Forelimb muscle (tissue), 1 donor: ENCODE measurements around the gene ACTN3. TPM values are rescaled to one million over a fixed set of nuclear protein-coding genes. Genes with fewer than 3 reads are reported as not detected.
"Not testable (repeated sequence)": the region's sequence is repeated elsewhere in the genome, so short reads cannot be mapped to it uniquely, and the experiment has no call there.

Experiments used
- DNase-seq: peaks from one replicate; pipeline ENCODE4 v3.0.0-alpha.2; 2013; ENCODE audit warnings: low read depth
- polyA plus RNA-seq: library from polyadenylated mRNA; unstranded; fragments of 120-200 nt; gene quantifications from one replicate; pipeline ENCODE4 v1.2.1, GENCODE V29; 2013; ENCODE audit not compliant: insufficient read length

Gene ACTN3
- polyA plus RNA-seq, 1 donor: 24.1 TPM

DNA sequence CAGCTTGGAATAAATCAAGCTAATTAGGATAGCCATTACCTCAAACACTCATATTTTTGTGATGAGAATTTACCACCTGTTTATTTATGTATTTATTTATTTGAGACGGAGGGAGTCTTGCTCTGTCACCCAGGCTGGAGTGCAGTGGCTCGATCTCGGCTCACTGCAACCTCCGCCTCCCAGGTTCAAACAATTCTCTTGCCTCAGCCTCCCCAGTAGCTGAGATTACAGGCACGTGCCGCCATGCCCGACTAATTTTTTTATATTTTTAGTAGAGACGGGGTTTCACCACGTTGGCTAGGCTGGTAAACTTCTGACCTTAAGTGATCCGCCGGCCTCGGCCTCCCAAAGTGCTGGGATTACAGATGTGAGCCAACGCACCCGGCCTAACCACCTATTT lies 1.8 kb upstream of the ACTN3 start:
- DNase-seq: not testable (repeated sequence)

DNA sequence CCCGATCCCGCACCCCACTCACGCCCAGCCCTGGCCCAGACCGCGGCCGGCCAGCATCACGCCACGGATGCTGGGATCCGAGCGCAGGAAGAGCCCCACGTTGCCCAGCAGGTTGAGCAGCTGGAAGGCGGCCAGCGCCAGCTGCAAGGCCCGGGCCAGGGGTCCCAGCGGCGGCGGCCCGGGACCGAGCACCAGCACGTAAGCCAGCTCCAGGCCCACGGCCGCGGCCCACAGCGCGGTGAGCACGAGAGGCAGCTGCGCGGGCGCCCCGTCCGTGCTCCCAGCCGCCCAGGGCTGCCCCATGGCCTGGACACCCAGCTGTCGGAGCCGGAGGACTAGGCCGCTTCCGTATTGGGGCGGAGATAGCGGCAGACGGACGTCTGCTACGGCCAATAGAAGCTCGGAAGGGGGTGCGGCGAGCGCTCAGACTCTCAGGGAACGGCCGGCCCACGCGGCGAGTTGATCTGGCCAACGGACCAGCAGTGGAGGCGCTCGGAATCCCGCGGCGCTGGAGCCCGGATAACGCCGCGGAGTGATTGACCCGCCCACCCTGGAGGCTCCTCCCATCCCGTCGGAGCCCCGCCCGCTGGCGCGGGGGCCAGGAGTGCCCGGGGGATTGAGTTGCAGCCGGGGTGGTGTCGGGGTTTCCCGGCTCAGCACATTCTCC lies 869 bp upstream of the ACTN3 start, which contains the start of gene ZDHHC24:
ZDHHC24 (minus strand) TSS at position 348 of the 667 bp plus-strand sequence; CDS start at position 303, 45 bp downstream.
- DNase-seq: peak; percentile 78

DNA sequence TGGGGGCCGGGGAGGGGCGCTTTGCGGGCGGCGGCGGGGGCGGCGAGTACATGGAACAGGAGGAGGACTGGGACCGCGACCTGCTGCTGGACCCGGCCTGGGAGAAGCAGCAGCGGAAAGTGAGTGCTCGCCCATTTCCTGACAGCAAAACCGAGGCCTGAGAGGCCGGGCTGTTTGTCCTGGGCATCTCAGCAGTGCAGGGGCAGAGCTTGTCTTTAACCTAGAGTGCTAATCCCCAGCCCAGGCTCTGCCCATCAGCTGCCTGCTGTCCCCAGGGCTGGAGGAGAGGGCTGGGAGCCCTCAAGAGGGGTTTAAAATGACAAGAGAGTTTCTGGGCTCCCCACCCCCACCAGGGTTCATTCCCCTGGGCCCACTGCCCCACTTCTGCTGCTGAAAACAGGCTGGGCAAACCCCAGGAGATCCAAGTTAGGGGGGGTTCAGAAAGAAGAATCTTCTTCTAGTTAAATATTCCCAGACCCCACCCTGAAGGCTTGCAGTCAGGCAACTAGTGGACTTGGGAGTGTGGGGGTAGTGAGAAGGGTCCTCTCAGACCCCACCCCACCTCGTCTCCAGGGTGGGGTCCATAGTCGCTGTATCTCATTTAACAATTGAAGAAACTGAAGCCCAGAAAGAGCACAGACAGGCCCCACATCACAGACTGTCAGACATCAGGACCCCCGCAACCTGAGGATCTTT lies 411 bp downstream of the ACTN3 start:
- no peak for DNase-seq

DNA sequence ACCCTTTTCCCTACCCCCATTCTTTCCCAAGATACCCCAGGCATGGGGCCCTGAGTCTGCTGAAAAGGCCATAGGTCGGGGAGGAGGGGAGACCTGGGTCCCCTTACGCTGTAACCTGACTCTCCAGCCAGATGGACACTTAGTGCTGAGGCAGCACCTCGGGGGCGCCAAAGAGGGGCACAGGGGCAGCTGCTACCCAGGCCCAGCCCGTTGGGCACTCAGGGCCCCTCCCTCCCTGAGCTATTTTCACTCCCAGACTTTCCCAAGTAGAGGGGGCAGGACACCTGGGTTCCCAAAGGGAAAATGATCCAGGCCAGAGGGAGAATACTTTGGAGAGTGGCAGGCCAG lies 933 bp downstream of the ACTN3 start:
- DNase-seq: no peak

DNA sequence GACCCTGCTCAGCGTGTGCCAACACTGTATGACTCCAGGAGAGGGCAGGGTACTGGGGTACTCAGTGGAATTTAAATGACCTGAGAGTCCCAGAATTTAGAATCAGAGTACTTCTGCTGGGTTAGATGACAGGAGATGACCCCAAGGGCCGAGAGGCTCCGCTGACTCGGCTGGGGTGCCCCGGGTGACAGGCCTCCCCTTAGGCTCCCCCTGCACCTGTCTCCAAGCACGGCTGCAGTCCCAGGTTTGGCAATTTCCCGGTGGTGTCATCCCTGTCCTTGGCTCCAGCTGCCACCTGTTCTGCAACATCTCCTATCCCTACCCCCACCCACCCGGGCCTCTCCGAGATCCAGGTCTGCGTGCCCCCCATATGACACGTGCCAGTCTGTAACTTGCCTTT lies 1.3 kb downstream of the ACTN3 start:
- DNase-seq: no peak

DNA sequence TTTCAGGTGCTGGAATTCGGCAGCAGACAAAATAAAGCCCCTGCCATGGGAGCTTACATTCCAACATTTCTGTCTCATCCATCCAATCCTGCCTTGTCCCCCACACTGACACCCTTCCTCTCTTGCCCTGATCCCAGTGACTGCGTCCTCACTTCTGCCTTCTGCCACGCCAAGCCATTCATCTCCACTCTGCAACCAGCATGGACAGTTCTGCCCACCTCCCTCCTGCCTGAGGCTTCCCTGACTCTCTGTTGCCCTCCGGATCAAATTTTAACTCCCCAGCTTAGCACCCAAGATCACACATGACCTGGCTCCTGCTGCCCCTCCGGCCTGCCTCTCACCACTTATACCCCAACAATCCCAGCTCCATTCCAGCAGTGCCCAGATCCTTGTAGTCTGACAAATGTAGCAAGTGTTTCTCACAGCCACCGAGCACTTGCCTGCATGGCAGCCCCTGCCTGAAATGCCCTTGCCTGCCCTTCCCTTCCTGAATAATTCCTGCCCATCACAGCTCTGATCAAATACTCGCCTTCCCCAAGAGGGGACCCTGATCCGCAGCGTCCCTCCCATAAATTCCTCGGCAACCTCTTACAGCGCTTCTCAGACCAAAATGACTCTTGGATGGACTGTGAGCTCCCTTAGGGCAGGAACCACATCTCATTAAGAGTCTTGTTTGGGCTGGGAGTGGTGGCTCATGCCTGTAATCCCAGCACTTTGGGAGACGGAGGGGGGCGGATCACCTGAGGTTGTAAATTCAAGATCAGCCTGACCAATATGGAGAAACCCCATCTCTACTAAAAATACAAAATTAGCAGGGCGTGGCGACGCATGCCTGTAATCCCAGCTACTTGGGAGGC lies 2.3 kb downstream of the ACTN3 start:
- no peak for DNase-seq

DNA sequence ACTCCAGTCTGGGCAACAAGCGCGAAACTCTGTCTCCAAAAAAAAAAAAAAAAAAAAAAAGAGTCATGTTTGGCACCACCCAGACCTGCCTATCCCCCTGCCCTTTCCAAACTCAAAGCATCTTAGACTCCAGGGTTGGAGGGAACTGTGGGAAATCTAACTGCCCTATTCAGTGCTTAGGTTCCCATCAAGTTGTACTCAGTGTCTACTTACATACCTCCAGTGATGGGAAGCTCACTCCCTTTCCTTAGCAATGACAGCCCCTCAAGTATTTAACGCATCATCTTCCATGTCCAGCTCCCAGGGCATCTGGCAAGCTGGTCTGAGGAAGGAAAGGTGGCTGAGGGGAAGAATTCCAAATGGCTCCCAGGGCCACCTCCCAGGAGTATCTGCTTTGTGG lies 3.0 kb downstream of the ACTN3 start:
- DNase-seq: no peak

DNA sequence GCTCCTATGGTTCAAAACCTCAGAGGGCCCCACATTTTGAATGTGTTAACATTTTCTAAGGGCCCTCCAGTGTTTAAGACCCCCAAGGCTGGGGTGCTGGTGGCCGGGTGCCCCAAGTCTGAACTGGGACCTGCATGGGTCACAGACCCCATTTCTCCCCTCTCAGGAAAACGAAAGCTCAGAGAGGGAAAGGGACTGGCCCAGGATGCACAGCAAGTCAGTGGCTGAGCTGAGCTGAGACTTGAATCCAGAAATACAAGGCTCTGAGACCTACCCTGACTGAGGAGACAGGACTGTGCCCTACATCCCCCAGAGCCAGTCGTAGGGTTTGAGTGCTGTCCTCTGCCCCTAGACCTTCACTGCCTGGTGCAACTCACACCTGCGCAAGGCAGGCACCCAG lies 4.2 kb downstream of the ACTN3 start:
- DNase-seq: no peak

DNA sequence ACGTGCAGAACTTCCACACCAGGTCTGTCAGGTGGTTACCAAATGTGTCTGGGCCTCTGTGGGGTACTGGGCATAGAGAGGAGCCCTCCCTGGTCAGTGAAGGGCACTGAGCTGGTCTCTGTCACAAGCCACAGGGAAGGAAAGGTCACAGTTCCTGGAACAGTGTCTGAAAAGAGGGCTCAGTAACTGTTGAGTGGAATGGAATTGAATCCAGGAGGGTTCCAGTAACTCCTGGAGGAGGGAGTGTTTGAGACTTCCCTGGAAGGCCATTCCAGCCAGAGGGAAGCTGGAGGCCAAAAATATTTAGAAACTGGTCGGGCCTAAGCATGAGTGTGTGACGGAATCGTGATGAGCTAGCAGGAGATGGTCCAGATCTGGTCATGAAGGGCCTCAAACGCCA lies 7.9 kb downstream of the ACTN3 start:
- DNase-seq: no peak

DNA sequence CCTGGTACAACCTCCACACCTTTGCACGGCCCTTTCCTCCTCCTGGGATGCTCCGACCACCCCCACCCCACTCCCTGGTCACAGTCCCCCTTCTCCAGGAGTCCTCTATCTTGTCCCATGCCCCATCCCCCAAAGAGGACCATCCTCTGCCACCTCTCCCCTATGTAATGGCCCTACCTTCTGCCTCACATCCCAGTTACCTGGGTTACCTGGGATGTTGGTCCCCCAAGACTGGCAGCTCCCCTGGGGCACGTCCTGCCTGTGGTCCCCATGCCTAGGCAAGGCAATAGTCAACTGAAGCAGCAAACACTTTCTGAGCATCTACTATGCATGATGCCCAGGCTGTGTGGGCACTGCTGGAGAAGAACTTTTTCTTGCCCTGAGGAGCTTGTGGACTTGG lies 8.7 kb downstream of the ACTN3 start:
- no peak for DNase-seq

DNA sequence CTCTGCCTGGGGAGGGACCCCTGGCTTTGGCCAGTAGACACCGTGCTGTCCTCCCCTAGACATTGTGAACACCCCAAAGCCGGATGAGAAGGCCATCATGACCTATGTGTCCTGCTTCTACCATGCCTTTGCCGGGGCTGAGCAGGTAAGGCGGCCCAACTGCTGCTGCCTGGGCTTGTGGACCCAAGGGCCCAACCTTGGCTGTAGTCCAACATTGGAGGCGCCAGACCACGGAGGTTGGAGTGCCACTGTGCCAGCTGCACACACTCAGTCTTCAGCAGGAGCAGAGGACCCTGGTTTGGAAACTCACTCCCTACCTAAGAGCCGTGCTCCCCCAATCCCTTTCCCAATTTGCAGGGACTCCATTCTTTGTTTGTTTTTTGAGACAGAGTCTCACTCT lies 9.4 kb downstream of the ACTN3 start:
- no peak for DNase-seq

DNA sequence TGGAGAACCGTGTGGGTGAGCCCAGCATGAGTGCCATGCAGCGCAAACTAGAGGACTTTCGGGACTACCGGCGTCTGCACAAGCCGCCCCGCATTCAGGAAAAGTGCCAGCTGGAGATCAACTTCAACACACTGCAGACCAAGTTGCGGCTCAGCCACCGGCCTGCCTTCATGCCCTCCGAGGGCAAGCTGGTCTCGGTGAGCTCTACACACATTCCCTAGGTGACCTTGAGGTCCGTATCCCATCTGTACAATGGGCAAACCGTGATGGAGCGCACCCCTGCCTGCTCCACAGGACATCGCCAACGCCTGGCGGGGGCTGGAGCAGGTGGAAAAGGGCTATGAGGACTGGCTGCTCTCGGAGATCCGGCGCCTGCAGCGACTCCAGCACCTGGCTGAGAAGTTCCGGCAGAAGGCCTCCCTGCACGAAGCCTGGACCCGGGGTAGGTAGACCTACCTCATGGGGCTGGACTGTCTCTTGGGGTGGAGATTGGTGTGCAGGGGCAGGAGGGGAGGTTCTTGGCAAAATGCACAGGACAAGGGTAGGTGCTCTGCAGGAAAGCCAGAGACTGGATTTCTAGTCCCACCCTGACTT lies 11.1 kb downstream of the ACTN3 start:
- no peak for DNase-seq

DNA sequence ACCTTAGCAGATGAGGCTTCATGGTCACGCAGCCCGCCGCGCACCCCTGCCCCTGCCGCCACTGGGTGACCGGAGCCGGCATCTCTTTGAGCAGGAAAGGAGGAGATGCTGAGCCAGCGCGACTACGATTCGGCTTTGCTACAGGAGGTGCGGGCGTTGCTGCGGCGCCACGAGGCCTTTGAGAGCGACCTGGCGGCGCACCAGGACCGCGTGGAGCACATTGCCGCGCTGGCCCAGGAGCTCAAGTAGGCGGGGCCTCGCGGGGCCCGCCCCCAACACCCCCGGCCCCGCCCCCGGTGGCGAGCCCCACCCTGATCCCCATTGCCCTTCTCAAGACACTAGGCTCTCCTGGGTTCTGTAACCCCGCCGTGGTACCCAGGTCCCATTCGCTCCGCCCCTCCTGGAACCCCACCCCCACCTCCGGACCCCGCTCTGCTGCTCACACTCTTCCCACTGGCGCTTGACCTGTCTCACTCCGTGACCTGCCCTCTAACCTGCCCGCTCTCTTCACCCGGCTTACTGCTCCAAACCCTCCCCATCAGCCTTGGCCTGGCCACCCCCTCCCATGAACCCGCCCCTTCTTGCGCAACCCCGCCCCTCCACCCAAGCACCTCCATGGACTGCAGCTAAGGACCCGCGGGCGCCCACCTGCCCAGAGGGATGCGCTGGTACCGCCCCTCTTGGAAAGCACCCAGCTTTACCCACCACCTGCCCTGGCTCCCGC lies 12.6 kb downstream of the ACTN3 start:
- DNase-seq: no peak

DNA sequence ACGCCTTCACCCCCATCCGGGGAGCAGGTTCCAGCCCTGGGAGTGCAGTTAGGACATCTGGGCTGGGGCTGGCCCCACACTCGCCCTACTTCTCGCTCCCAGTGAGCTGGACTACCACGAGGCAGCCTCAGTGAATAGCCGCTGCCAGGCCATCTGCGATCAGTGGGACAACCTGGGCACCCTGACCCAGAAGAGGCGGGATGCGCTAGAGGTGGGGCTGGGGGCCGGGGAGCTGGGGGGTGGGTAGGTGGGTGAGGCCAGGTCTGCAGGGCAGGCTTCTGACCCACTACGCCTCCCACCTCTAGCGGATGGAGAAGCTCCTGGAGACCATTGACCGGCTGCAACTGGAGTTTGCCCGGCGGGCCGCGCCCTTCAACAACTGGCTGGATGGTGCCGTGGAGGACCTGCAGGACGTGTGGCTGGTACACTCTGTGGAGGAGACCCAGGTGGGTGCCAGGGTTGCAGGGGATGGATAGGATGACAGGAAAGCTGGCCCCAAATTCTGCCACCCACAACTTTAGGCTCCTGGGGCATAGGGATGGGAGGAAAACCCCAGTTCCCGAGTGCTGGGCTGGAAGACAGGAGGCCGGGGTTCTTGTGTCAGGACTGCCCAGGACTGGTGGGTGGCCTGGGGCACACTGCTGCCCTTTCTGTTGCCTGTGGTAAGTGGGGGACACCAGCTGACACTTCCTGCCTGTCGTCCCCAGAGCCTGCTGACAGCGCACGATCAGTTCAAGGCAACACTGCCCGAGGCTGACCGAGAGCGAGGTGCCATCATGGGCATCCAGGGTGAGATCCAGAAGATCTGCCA lies 13.4 kb downstream of the ACTN3 start:
- DNase-seq: no peak

DNA sequence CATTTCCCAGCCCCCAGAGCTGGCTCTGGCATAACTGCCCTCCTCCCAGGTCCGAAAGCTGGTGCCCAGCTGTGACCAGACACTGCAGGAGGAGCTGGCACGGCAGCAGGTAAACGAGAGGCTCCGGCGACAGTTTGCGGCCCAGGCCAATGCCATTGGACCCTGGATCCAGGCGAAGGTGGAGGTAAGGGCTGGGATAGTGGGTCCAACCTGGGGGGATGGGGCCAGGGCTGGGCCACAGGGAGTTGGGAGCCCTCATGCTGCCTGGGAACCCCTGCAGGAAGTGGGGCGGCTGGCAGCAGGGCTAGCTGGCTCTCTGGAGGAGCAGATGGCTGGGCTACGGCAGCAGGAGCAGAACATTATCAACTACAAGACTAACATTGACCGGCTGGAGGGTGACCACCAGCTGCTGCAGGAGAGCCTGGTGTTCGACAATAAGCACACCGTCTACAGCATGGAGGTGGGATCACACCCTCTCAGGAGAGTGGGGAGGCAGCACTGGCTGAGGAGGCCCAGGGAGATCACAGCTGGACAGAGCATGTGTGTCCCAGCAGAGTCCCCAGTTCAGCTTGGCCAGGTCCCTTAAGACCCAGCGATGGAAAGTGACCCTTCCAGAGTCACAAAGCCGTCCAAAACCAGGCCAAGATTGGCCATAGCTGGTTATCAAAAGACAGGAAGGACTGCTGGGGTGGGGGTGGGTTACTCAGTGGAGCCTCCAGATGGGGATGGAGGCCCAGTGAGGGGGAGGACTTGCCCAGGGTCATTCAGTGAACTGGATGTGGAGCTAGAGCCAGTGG lies 14.7 kb downstream of the ACTN3 start:
- DNase-seq: no peak

DNA sequence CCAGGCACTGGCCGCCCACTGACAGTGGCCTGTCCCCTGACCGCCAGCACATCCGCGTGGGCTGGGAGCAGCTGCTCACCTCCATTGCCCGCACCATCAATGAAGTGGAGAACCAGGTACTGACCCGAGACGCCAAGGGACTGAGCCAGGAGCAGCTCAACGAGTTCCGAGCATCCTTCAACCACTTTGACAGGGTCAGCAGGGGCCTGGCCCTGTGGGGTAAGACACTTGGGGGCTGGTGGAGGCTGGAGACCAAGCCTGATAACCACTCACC lies 15.2 kb downstream of the ACTN3 start:
- no peak for DNase-seq

DNA sequence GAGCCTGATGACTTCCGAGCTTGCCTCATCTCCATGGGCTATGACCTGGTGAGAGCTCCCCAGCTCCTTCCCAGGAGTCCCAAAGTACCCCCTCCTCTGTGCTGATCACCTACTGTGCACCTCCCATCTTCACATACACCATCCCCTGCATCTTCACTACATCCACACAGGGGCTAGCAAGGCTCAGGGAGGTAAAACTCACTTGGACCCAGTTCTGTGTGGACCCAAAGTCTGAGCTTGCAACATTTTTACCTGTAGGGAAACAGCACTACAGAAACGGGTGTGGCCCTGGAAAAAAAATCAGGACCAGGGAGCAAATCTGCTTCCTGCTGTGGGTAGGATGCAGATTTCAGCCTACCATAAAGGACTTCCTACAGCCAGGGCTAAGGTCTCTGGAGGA lies 15.6 kb downstream of the ACTN3 start:
- no peak for DNase-seq

DNA sequence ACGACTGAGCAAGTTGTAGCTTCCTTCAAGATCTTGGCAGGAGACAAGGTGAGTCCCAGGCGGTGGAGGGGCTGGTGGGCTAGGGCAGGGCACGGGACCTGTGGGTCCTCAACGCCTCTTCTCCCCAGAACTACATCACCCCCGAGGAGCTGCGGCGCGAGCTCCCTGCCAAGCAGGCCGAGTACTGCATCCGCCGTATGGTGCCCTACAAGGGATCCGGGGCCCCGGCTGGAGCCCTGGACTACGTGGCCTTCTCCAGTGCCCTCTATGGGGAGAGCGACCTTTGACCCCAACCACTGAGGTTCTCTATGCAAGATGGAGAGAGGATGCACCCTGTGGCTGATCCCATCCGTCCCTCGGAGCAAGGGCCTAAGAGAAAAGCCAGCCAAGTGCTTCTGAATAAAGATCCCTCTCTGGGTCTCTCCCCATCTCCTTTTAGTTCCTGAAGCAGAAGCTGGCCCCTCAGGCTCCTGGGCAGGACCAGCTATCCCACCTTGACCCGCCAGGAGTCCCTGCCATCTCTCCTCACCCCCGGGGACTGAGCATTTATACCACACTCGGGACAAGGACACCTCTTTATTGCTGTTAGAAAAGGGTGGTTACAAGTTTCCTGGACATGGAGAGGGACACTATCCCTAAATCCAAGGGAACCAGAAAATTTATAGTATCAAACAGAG lies 16.3 kb downstream of the ACTN3 start:
- no peak for DNase-seq

DNA sequence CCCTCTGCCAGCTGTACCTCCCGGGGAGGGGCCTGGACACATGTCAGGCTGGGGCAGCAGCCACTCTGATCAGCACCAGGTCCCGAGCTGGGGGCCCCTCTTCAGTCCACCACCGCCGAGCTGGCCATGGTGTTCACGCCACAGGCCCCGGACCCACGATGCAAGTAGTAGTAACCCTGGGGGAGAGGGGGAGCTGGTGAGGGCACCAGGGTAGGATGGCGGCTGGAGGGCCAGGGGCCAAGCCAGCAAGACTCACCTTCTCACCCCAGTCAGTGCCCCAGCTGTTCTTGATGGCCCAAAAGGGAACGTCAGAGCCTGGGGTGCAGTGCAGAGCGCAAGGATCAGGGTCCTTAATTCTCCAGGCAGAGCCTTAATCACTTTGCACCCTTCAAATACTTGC lies 17.1 kb downstream of the ACTN3 start:
- no peak for DNase-seq

DNA sequence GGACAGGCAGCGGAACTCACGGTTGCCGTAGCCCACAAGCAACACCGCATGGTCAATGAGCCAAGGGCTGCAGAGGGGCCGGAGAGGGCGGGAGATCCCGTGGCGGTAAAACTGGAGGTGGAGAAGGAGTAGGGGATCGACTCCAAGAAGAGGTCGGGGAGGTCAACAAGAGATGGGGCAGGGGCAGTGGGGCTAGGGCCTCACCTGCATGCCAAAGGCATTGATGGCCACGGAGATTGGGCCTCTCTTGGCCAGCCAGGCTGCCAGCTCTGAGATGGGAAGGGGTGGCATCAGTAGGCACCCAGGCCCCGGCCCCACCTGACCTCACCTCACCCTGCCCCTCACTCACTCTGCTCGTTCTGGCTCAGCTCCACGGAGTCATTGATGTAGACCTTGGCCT lies 17.8 kb downstream of the ACTN3 start:
- DNase-seq: no peak
